Measurements from ENCODE around the gene SH3RF3. TPM values are rescaled to one million over a fixed set of nuclear protein-coding genes. Genes with fewer than 3 reads are reported as not detected.

The SH3RF3 gene
- total and polyA plus RNA-seq, 9 of the 15 experiments (the other 6 are each of a cell fraction or from before 2014, with no cell fraction given): 0.02 TPM; not detected in 8

DNA sequence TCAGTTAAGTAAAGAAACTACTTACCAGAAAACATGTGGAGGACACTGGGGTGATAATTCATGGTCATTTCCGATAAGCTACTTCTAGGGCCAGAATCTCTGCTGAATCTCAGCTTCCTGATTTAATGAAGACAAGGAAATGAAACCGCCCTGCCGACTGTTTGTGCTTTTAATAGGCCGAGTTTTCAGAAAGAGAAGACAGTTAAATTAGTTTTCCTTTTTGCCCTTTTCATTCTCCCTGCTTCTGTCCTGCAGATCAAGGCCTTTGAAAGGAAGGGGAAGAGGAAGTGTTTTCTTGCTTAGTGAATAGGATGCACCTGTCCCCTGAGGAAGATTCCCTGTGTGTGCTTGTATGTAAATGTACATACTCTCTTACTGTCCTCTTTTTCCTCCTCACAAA, 126.6 kb downstream of the SH3RF3 start (continued):
- TF ChIP-seq TEAD4 (IDR thresholded peaks at IDR 0.05; ENCODE audit: low read length) (no peak), TEAD4 (CRISPR knock-in tag; IDR thresholded peaks at IDR 0.05; ENCODE audit: borderline replicate concordance) (no peak), ZNF561 (CRISPR knock-in tag; conservative IDR thresholded peaks at IDR 0.05) (no peak), MED1 (CRISPR knock-in tag; IDR thresholded peaks at IDR 0.05; ENCODE audit: borderline replicate concordance) (no peak), EP400 (IDR thresholded peaks at IDR 0.05) (no peak), SPI1 (IDR thresholded peaks at IDR 0.05; ENCODE audit: borderline replicate concordance, low read depth, low read length) (no peak), ZNF778 (CRISPR knock-in tag; IDR thresholded peaks at IDR 0.05) (no peak), HDAC6 (IDR thresholded peaks at IDR 0.05; ENCODE audit: low read depth, low read length) (no peak)
- TF ChIP-seq, protein P1, sequence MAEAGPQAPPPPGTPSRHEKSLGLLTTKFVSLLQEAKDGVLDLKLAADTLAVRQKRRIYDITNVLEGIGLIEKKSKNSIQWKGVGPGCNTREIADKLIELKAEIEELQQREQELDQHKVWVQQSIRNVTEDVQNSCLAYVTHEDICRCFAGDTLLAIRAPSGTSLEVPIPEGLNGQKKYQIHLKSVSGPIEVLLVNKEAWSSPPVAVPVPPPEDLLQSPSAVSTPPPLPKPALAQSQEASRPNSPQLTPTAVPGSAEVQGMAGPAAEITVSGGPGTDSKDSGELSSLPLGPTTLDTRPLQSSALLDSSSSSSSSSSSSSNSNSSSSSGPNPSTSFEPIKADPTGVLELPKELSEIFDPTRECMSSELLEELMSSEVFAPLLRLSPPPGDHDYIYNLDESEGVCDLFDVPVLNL (CRISPR knock-in tag; IDR thresholded peaks at IDR 0.05; ENCODE audit: low read depth): no peak
- TF ChIP-seq, protein P2, sequence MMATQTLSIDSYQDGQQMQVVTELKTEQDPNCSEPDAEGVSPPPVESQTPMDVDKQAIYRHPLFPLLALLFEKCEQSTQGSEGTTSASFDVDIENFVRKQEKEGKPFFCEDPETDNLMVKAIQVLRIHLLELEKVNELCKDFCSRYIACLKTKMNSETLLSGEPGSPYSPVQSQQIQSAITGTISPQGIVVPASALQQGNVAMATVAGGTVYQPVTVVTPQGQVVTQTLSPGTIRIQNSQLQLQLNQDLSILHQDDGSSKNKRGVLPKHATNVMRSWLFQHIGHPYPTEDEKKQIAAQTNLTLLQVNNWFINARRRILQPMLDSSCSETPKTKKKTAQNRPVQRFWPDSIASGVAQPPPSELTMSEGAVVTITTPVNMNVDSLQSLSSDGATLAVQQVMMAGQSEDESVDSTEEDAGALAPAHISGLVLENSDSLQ (IDR thresholded peaks at IDR 0.05): no peak
- TF ChIP-seq, protein P3, sequence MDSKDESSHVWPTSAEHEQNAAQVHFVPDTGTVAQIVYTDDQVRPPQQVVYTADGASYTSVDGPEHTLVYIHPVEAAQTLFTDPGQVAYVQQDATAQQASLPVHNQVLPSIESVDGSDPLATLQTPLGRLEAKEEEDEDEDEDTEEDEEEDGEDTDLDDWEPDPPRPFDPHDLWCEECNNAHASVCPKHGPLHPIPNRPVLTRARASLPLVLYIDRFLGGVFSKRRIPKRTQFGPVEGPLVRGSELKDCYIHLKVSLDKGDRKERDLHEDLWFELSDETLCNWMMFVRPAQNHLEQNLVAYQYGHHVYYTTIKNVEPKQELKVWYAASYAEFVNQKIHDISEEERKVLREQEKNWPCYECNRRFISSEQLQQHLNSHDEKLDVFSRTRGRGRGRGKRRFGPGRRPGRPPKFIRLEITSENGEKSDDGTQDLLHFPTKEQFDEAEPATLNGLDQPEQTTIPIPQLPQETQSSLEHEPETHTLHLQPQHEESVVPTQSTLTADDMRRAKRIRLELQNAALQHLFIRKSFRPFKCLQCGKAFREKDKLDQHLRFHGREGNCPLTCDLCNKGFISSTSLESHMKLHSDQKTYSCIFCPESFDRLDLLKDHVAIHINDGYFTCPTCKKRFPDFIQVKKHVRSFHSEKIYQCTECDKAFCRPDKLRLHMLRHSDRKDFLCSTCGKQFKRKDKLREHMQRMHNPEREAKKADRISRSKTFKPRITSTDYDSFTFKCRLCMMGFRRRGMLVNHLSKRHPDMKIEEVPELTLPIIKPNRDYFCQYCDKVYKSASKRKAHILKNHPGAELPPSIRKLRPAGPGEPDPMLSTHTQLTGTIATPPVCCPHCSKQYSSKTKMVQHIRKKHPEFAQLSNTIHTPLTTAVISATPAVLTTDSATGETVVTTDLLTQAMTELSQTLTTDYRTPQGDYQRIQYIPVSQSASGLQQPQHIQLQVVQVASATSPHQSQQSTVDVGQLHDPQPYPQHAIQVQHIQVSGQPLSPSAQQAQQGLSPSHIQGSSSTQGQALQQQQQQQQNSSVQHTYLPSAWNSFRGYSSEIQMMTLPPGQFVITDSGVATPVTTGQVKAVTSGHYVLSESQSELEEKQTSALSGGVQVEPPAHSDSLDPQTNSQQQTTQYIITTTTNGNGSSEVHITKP (IDR thresholded peaks at IDR 0.05; ENCODE audit: partially characterized antibody): no peak
